GM12892 (cell line): ENCODE measurements around the gene SH3GL3.

Experiments
- DNase-seq: peaks from one replicate; pipeline ENCODE4 v3.0.0; 2011; ENCODE audit not compliant: insufficient read length
- FAIRE-seq: peaks from 2 replicates; lab custom pipeline; 2011; peaks lifted over from hg19 to GRCh38; lab: Jason Lieb, UNC
- POLR2A ChIP-seq: IDR thresholded peaks from 2 replicates; pipeline ENCODE4 v1.6.1; 2011; ENCODE audit warnings: low read depth, low read length, control low read depth
- POLR2AphosphoS5 ChIP-seq: IDR thresholded peaks from 2 replicates; pipeline ENCODE4 v1.6.1; 2011; ENCODE audit warnings: low read depth, low read length, control low read depth
- TAF1 ChIP-seq: IDR thresholded peaks from 2 replicates; pipeline ENCODE4 v1.6.1; 2011; ENCODE audit warnings: low read depth, mild to moderate bottlenecking, control low read depth, low read length, borderline replicate concordance

Gene SH3GL3

GRCh38 chr15:83515164-83515563 lies 68.0 kb downstream of the SH3GL3 start:
- FAIRE-seq, result no peak
- DNase-seq, result no peak
- no peak for TF ChIP-seq POLR2AphosphoS5
- TF ChIP-seq TAF1, result no peak

- FAIRE-seq (no peak), DNase-seq (no peak)
- no peak for TF ChIP-seq POLR2AphosphoS5
- no peak for TF ChIP-seq POLR2A
- no peak for TF ChIP-seq TAF1
These were observed 69.8 kb downstream of the SH3GL3 start for GRCh38 chr15:83516935-83517334.

- FAIRE-seq (no peak), DNase-seq (no peak)
- TF ChIP-seq TAF1 (no peak), POLR2A (no peak), POLR2AphosphoS5 (no peak)
These were observed 79.2 kb downstream of the SH3GL3 start for GRCh38 chr15:83526319-83526718.

- DNase-seq (no peak), FAIRE-seq (no peak)
- TF ChIP-seq POLR2A (no peak), TAF1 (no peak)
These were observed 86.3 kb downstream of the SH3GL3 start for GRCh38 chr15:83533410-83533962.

- FAIRE-seq, result no peak
- no peak for DNase-seq
- TF ChIP-seq POLR2AphosphoS5 (no peak), TAF1 (no peak), POLR2A (no peak)
These were observed 90.5 kb downstream of the SH3GL3 start for GRCh38 chr15:83537606-83538005.

- TF ChIP-seq POLR2A (no peak), POLR2AphosphoS5 (no peak), TAF1 (no peak)
- no peak for DNase-seq
- no peak for FAIRE-seq
These were observed 91.5 kb downstream of the SH3GL3 start for GRCh38 chr15:83538682-83539081.

- FAIRE-seq (no peak), DNase-seq (no peak)
- TF ChIP-seq POLR2A, result no peak
These were observed 98.8 kb downstream of the SH3GL3 start for GRCh38 chr15:83545804-83546511.

GRCh38 chr15:83546512-83546888 lies 99.4 kb downstream of the SH3GL3 start:
- DNase-seq (no peak), FAIRE-seq (no peak)
- no peak for TF ChIP-seq TAF1
- TF ChIP-seq POLR2A, result no peak
- TF ChIP-seq POLR2AphosphoS5, result no peak

GRCh38 chr15:83547168-83547567 lies 100.0 kb downstream of the SH3GL3 start:
- DNase-seq (no peak), FAIRE-seq (no peak)
- TF ChIP-seq POLR2AphosphoS5 (no peak), POLR2A (no peak), TAF1 (no peak)

GRCh38 chr15:83549623-83550022 lies 102.5 kb downstream of the SH3GL3 start:
- DNase-seq (no peak), FAIRE-seq (no peak)
- TF ChIP-seq TAF1, result no peak
- no peak for TF ChIP-seq POLR2A
- no peak for TF ChIP-seq POLR2AphosphoS5

GRCh38 chr15:83554558-83554957 lies 107.4 kb downstream of the SH3GL3 start:
- DNase-seq (no peak), FAIRE-seq (no peak)
- TF ChIP-seq POLR2A, result no peak
- TF ChIP-seq POLR2AphosphoS5, result no peak
- TF ChIP-seq TAF1, result no peak

GRCh38 chr15:83555383-83555782 lies 108.2 kb downstream of the SH3GL3 start:
- FAIRE-seq (no peak), DNase-seq (no peak)
- no peak for TF ChIP-seq POLR2A
- no peak for TF ChIP-seq POLR2AphosphoS5
- TF ChIP-seq TAF1, result no peak

GRCh38 chr15:83556068-83556467 lies 108.9 kb downstream of the SH3GL3 start:
- TF ChIP-seq TAF1 (no peak), POLR2AphosphoS5 (no peak), POLR2A (no peak)
- FAIRE-seq (no peak), DNase-seq (no peak)

GRCh38 chr15:83556754-83557153 lies 109.6 kb downstream of the SH3GL3 start:
- no peak for FAIRE-seq
- DNase-seq, result no peak
- TF ChIP-seq POLR2AphosphoS5 (no peak), TAF1 (no peak), POLR2A (no peak)
